HG03571 (cell line): ENCODE data around the gene R3HDM2.

Experiments used
- ATAC-seq: cut with Tn5 transposase; IDR thresholded peaks from one replicate; pipeline ENCODE4 v1.9.1; 2021; ENCODE audit not compliant: unreplicated experiment

The R3HDM2 gene

GRCh38 chr12:57467212-57467874 lies 36.5 kb upstream of the R3HDM2 start:
- ATAC-seq, result no peak

GRCh38 chr12:57465747-57466505 lies 35.1 kb upstream of the R3HDM2 start:
- no peak for ATAC-seq

- no peak for ATAC-seq
Measured at GRCh38 chr12:57465030-57465746, 34.3 kb upstream of the R3HDM2 start.

- no peak for ATAC-seq
Measured at GRCh38 chr12:57464569-57464968, 33.7 kb upstream of the R3HDM2 start.

DNA sequence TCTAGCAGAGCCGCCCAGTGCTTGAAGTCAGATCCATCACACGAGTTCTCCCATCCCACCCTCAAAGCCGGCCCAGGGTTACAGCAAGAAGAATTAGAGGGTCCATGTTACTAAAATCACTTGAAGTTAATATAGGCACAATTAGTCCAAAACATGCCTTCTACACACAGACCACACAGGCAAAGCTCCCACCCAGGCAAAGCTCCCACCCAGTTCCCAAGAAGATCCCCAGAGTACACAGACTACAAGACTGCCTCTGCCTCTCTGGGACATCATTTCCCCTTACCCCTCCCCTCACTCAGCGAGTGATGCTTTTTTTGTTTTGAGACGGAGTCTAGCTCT lies 32.0 kb upstream of the R3HDM2 start:
- no peak for ATAC-seq

DNA sequence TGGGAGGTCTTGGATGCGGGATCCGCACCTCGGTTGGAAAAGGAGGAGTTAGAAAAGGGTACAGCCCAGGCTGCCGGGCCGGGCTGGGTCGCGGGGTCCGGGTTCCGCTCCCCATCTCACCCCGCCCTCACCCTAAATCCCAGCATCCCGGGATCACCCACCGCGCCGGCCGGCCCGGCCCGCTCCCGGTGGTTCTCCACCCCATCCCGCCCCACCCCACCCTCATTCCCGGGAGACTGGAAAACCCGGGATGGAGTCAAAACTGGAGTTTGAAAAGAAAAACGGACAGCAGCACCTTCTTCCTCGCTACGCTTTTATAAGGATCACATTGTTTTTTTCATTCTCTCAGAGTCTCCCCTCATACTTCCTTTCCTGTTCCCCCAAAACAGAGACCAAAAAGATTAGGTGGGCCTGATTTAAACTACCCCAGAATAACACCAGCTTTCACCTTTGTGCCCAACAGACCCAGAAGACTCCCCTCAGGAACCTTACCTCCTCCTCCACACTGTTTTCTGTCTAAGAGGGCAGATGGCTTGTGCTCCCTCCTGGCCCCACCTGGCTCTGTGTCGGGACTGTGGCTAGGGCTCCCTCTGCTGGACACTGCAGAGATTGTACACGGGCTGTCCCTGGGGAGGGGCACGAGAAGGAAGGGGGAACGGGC lies 31.5 kb upstream of the R3HDM2 start:
- peak; percentile 54 for ATAC-seq

DNA sequence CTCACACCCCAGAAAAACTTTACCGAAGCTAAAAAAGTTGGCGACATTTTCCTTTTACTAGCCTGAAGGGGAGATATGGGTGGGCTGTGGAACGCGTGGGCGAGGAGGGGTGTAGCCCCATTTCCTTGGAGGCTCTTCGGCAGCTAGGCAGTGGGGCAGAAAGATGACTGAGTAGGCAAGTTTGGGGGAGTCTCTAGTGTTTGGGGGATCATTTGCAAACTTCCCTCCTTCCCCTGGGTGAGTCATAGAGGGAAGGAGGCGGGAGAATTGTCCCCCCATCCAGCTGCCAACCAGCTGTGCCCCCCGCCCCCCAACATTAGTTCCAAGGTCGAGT lies 31.0 kb upstream of the R3HDM2 start:
- ATAC-seq, result no peak

- no peak for ATAC-seq
Measured at GRCh38 chr12:57461276-57461916, 30.6 kb upstream of the R3HDM2 start.

GRCh38 chr12:57460841-57461275 lies 30.0 kb upstream of the R3HDM2 start:
- ATAC-seq, result no peak

DNA sequence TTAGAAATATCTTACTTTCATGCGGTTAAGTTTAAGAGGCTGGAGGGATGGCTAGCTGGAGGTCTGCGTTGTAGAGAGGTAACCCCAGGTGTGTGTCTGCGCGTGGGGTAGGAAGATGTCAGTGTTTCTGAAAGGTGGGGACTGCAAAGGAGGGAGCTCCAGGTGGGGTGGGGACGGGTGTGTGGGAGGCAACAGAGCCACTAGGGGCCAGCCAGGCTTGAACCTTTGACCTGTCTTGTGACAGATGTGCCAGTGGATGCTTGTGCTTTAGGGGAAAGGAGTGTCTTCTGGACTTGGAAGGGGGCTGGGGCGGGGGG lies 29.6 kb upstream of the R3HDM2 start:
- ATAC-seq, result no peak

DNA sequence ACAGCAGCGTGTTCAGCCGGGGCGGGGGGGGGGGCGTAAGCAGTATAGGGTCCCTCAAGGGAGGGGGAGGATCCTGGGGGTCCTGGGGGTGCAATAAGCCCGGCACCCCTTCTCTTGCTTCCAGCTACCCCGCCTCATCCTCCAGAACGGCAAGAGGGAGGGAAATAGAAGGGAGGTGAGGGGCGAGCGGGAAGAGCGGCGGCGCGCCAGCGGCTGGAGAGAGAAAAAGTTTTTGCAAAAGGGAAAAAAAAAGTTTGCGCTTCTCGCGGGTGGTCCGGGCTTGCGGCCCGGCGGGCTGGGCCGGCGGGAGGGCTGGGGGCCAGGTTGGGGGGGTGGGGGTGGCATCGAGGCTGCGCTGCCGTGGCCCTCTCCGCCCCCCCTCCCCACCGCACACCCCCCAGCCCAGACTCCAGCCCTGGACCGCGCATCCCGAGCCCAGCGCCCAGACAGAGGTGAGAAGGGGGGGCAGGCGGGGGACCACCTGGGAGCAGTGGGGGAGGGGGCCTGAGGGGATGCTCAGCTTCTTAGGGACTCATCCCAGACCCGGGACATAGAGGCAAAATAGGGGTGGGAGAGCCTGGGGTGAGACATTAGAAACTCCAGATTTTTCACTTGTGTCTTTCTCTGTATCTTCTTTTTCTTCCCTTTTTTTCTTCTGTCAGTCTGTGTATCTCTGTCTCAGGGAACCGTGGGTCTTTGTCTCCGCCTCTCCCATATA lies 29.1 kb upstream of the R3HDM2 start, which contains the start of gene GLI1:
Gene GLI1 (plus strand): TSS at position 36 of the 718 bp plus-strand sequence. CDS start 3,907 bp downstream, outside the sequence.
- no peak for ATAC-seq

DNA sequence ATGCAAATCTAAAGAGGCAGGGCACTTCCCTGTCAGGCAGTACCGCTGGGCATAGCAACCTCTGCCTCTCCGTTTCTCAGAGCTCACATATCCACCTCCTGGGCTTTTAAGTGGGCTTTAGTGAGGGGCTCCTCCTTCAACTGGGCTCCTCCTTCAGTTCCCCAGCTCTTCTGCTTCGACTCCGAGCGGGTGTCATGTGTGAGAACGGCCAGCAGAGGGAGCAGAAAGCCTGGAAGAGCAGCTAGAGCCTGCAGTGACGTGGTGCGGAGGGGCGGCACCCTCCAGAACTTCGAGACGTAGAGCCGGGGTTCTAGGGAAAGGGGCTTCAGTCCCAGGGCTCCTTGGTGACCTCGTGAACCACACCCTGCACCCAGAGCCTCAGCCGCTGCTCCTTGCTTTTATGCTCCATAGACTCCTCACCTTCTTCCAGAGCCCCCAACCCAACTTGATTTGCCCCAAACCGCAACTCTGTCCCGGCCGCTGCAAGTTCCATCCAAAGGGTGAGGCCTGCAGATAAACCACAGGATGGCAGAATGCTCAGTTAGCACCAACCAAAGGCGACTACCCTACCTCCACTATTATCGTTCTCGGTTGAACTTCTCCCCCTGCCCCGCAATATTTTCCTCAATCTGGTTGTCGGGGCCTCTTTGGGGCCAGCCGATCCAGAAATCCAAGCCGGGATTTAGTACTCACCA lies 28.4 kb upstream of the R3HDM2 start:
- peak; percentile 53 for ATAC-seq

GRCh38 chr12:57458665-57459054 lies 27.8 kb upstream of the R3HDM2 start:
- no peak for ATAC-seq

- ATAC-seq, result no peak
Measured at GRCh38 chr12:57456737-57457490, 26.1 kb upstream of the R3HDM2 start.

GRCh38 chr12:57456145-57456700 lies 25.4 kb upstream of the R3HDM2 start:
- ATAC-seq, result no peak

DNA sequence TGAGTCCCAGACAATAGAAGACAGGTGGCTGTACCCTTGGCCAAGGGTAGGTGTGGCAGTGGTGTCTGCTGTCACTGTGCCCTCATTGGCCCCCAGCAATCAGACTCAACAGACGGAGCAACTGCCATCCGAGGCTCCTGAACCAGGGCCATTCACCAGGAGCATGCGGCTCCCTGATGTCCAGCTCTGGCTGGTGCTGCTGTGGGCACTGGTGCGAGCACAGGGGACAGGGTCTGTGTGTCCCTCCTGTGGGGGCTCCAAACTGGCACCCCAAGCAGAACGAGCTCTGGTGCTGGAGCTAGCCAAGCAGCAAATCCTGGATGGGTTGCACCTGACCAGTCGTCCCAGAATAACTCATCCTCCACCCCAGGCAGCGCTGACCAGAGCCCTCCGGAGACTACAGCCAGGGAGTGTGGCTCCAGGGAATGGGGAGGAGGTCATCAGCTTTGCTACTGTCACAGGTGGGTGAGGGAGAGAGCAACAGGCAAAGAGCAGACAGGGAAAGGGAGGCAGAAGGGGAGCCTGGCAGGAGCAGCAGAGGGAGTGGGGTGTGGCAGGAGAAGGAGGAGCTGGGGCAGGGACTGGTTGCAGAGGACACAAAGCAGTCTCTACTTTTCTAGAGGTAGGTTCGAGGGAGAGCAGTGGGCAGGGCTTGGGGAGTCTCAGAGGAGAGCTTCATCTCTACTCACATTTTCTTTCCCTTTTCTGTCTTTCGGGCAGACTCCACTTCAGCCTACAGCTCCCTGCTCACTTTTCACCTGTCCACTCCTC lies 24.7 kb upstream of the R3HDM2 start:
- no peak for ATAC-seq

DNA sequence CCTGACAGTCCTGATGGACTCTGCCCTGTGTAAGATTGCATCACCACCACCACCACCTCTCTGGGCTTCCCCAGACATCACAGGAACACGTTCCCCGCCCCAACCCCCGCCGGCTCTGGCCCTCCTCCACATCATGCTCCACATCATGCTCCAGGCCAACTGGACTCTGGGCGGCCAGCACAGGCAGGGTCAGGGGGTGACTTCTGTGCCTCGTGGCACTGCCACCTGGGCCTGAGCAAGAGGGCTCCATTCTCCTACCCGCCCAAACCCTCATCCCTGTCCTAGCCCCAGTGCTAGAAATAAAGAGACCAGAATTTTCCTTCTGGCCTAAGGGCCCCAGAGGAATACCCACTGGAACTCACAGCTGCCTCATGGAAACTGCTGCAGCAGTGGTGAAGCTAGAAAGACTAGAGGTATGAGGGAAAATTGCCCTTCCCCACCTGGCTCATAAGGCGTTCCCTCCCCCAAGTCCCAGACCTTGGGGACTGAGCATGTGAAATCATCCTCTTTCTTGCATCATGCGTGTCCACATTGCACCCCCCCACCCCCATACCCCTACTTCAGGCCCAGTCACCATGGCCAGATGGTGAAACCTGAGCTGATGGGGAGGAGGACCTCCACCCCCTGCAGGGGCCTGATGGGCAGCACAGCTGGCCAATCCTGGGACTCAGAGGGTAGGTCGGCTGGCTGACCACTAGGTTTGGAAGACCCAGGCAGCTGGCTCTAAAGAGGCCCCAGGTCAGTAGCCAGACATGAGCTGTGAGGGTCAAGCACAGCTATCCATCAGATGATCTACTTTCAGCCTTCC lies 23.9 kb upstream of the R3HDM2 start, which contains the start of gene INHBE:
Gene INHBE (plus strand): TSS at position 742 of the 808 bp plus-strand sequence. CDS start 230 bp downstream, outside the sequence.
- ATAC-seq, result no peak
